Measurements from ENCODE around the gene PPP1R10. TPM values are rescaled to one million over a fixed set of nuclear protein-coding genes. Genes with fewer than 3 reads are reported as not detected.
A peak's percentile ranks its signal among the peaks of the same experiment; 100 is the strongest.

PPP1R10 gene
- polyA plus RNA-seq, 4 donors: 21.3 to 44.0 (median 32.5) TPM

- Histone ChIP-seq H3K4me3 (ENCODE audit: low read depth in 1 of 3, low read length in 3 of 3) (peak overlapping the region; percentile 60 to 92 (median 79)), H3K27me3 (ENCODE audit: control insufficient read depth in 3 of 3, insufficient read depth in 3 of 3, low read length in 3 of 3) (no peaks in the 10 kb centered on the region), H3K9me3 (ENCODE audit: control insufficient read depth in 2 of 2, insufficient read depth in 1 of 2, low read depth in 1 of 2, low read length in 1 of 2) (no peaks in the 10 kb centered on the region), H3K36me3 (ENCODE audit: control insufficient read depth in 3 of 3, insufficient read depth in 2 of 3, low read depth in 1 of 3, low read length in 3 of 3) (peaks cover 0 to 24% (median 9%) of the 10 kb centered on the region in 3 donors), H3K27ac (ENCODE audit: low read depth in 1 of 3, low read length in 2 of 3) (peak overlapping the region; percentile 96 to 99 (median 98)), H3K4me1 (ENCODE audit: control insufficient read depth in 3 of 3, insufficient read depth in 2 of 3, low read depth in 1 of 3, low read length in 2 of 3) (peaks cover 0 to 22% (median 3%) of the 10 kb centered on the region in 3 donors)
- FAIRE-seq (no peak), DNase-seq (peak; percentile 52 to 76)
- 0% methylated on average over 10 of the region's 10 CpGs for WGBS, 3 donors
Measured at GRCh38 chr6:30615958-30616810, 859 bp downstream of the PPP1R10 start.

DNA sequence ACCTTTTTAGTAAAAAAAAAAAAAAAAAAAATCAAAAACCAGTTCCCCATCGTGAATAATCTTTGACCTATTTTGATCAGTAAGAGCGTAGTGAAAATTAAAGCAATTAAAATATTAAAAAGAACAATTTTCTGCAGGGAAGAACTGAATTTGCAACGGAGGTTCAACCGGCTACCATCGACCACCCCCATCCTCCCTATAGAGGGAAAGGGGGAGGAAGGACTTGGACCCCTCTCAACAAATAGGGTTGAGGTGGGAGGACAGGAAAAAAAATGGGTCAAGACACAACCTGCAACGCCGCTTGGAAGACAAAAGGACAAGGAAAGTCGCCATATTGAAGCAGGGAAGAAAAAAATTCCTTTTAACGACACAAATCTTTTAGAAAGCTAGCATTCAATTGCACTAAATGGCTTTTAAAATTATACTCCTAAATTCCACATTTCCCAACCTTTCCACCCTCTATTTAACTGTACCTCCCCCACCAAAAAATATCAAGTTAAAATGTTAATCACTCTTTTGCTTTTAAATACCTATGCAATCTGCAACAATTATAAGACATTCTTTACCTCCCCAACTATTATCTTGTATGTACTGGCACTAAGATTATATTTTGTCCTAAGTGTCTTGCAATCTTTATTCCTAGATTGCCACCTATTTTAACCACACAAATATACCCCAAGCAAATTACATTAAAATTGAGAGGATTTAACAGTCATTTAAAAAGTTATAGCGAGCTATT lies 1.7 kb downstream of the PPP1R10 start:
- peaks cover 0 to 20% (median 9%) of the 10 kb centered on the region in 3 donors for H3K36me3 ChIP-seq (ENCODE audit: control insufficient read depth in 3 of 3, insufficient read depth in 2 of 3, low read depth in 1 of 3, low read length in 3 of 3)
- no peaks in the 10 kb centered on the region for H3K27me3 ChIP-seq (ENCODE audit: control insufficient read depth in 3 of 3, insufficient read depth in 3 of 3, low read length in 3 of 3)
- WGBS, 3 donors: 0 to 1% (median 0%) methylated on average over 10 of the region's 10 CpGs
- peak overlapping the region; percentile 96 to 99 (median 98) for H3K27ac ChIP-seq (ENCODE audit: low read depth in 1 of 3, low read length in 2 of 3)
- H3K4me1 ChIP-seq (ENCODE audit: control insufficient read depth in 3 of 3, insufficient read depth in 2 of 3, low read depth in 1 of 3, low read length in 2 of 3): peaks cover 0 to 22% (median 3%) of the 10 kb centered on the region in 3 donors
- H3K4me3 ChIP-seq (ENCODE audit: low read depth in 1 of 3, low read length in 3 of 3): peak overlapping the region; percentile 60 to 92 (median 79)
- no peaks in the 10 kb centered on the region for H3K9me3 ChIP-seq (ENCODE audit: control insufficient read depth in 2 of 2, insufficient read depth in 1 of 2, low read depth in 1 of 2, low read length in 1 of 2)
- FAIRE-seq: no peak
- DNase-seq: peak; percentile 56 to 77

DNA sequence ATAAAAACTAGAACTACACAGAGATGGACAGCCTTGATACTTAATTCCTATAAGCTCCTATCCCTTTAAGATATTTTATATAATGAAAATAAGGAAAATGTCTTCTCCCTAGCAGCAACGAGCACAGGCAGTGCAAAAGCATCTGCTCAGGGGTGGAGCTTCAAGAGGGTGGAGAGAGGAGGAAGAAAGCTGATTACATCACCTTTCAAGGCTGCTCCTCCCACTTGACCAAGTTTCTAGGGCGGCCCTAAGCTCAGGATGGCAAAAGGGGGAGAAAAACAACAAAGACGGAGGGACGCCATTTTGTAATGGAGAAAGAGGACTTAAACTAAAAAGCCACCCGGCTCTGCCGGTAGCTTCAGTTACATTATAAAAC lies 2.2 kb downstream of the PPP1R10 start:
- Histone ChIP-seq H3K9me3 (ENCODE audit: control insufficient read depth in 2 of 2, insufficient read depth in 1 of 2, low read depth in 1 of 2, low read length in 1 of 2) (no peaks in the 10 kb centered on the region), H3K4me3 (ENCODE audit: low read depth in 1 of 3, low read length in 3 of 3) (peak overlapping the region; percentile 19 to 79 (median 60)), H3K27ac (ENCODE audit: low read depth in 1 of 3, low read length in 2 of 3) (peak overlapping the region; percentile 96 to 99 (median 98)), H3K4me1 (ENCODE audit: control insufficient read depth in 3 of 3, insufficient read depth in 2 of 3, low read depth in 1 of 3, low read length in 2 of 3) (peaks cover 0 to 22% (median 3%) of the 10 kb centered on the region in 3 donors), H3K36me3 (ENCODE audit: control insufficient read depth in 3 of 3, insufficient read depth in 2 of 3, low read depth in 1 of 3, low read length in 3 of 3) (peaks cover 0 to 18% (median 9%) of the 10 kb centered on the region in 3 donors), H3K27me3 (ENCODE audit: control insufficient read depth in 3 of 3, insufficient read depth in 3 of 3, low read length in 3 of 3) (no peaks in the 10 kb centered on the region)
- 0 to 1% (median 0%) methylated on average over 6 of the region's 6 CpGs for WGBS, 3 donors
- FAIRE-seq (no peak), DNase-seq (peak; percentile 98)

GRCh38 chr6:30614044-30614842 lies 2.8 kb downstream of the PPP1R10 start:
- H3K27me3 ChIP-seq (ENCODE audit: control insufficient read depth in 3 of 3, insufficient read depth in 3 of 3, low read length in 3 of 3): no peaks in the 10 kb centered on the region
- H3K4me3 ChIP-seq (ENCODE audit: low read depth in 1 of 3, low read length in 3 of 3): peak overlapping the region in 2 of 3 donors; percentile 60 to 79
- H3K9me3 ChIP-seq (ENCODE audit: control insufficient read depth in 2 of 2, insufficient read depth in 1 of 2, low read depth in 1 of 2, low read length in 1 of 2): no peaks in the 10 kb centered on the region
- peaks cover 0 to 22% (median 3%) of the 10 kb centered on the region in 3 donors for H3K4me1 ChIP-seq (ENCODE audit: control insufficient read depth in 3 of 3, insufficient read depth in 2 of 3, low read depth in 1 of 3, low read length in 2 of 3)
- WGBS, 3 donors: 21 to 24% (median 23%) methylated on average over 8 of the region's 8 CpGs
- DNase-seq (peak in 1 of 2 donors; percentile 40), FAIRE-seq (no peak)
- H3K27ac ChIP-seq (ENCODE audit: low read depth in 1 of 3, low read length in 2 of 3): peak overlapping the region; percentile 37 to 99 (median 96)
- H3K36me3 ChIP-seq (ENCODE audit: control insufficient read depth in 3 of 3, insufficient read depth in 2 of 3, low read depth in 1 of 3, low read length in 3 of 3): peaks cover 0 to 15% (median 9%) of the 10 kb centered on the region in 3 donors

DNA sequence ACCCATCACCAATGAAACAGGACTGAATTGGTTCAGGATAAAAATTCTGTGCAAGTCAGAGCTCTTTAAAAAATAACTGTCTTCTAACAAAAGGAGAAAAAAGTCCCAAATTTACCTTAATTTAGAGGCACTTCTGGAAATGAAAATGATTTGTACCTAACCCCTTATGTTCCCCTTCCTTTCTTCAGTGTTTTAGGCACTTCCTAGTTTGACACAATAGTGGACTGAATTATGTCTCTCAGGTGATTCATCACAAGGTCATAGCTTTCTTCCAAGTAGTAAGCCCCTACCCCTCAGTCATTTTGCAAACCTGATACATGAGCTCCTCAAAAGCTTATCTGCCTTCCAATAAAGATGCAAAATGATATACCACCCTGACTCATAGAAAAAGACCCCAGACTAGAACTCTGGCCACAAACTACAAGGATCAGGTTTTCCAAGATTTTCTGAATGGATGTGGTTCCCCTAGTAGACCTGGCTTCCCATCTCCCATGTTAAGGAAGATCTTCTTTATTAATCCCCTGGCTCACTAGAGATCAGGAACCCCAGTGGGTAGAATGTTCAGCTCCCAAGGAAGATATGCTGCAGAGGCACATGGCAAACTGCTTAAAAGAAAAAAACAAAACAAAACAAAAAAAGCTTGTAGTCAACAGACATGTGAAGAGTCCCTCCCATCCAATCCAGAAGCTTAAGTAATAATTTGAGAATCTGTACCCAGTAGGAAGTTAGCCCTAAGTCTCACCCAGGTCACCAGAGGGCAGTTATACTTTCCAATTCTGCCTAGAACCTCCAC lies 3.6 kb downstream of the PPP1R10 start:
- peaks cover 0 to 15% (median 3%) of the 10 kb centered on the region in 3 donors for H3K4me1 ChIP-seq (ENCODE audit: control insufficient read depth in 3 of 3, insufficient read depth in 2 of 3, low read depth in 1 of 3, low read length in 2 of 3)
- FAIRE-seq: no peak

GRCh38 chr6:30612687-30613248 lies 4.3 kb downstream of the PPP1R10 start:
- H3K36me3 ChIP-seq (ENCODE audit: control insufficient read depth in 3 of 3, insufficient read depth in 2 of 3, low read depth in 1 of 3, low read length in 3 of 3): peaks cover 4 to 30% (median 16%) of the 10 kb centered on the region in 3 donors
- DNase-seq (no peak), FAIRE-seq (no peak)
- H3K9me3 ChIP-seq (ENCODE audit: control insufficient read depth in 2 of 2, insufficient read depth in 1 of 2, low read depth in 1 of 2, low read length in 1 of 2): no peaks in the 10 kb centered on the region
- WGBS, 3 donors: 65 to 67% (median 65%) methylated on average over 6 of the region's 6 CpGs
- H3K27me3 ChIP-seq (ENCODE audit: control insufficient read depth in 3 of 3, insufficient read depth in 3 of 3, low read length in 3 of 3): no peaks in the 10 kb centered on the region
- peaks cover 0 to 14% (median 3%) of the 10 kb centered on the region in 3 donors for H3K4me1 ChIP-seq (ENCODE audit: control insufficient read depth in 3 of 3, insufficient read depth in 2 of 3, low read depth in 1 of 3, low read length in 2 of 3)
- no peak overlapping the region for H3K4me3 ChIP-seq (ENCODE audit: low read depth in 1 of 3, low read length in 3 of 3)
- H3K27ac ChIP-seq (ENCODE audit: low read depth in 1 of 3, low read length in 2 of 3): peak overlapping the region in 2 of 3 donors; percentile 21 to 33

More for the DNA sequence above, 3.6 kb downstream of the PPP1R10 start:
- peak overlapping the region in 1 of 3 donors; percentile 96 for H3K27ac ChIP-seq (ENCODE audit: low read depth in 1 of 3, low read length in 2 of 3)
- H3K4me3 ChIP-seq (ENCODE audit: low read depth in 1 of 3, low read length in 3 of 3): no peak overlapping the region
- H3K9me3 ChIP-seq (ENCODE audit: control insufficient read depth in 2 of 2, insufficient read depth in 1 of 2, low read depth in 1 of 2, low read length in 1 of 2): no peaks in the 10 kb centered on the region
- DNase-seq: no peak
- H3K36me3 ChIP-seq (ENCODE audit: control insufficient read depth in 3 of 3, insufficient read depth in 2 of 3, low read depth in 1 of 3, low read length in 3 of 3): peaks cover 4 to 23% (median 16%) of the 10 kb centered on the region in 3 donors
- no peaks in the 10 kb centered on the region for H3K27me3 ChIP-seq (ENCODE audit: control insufficient read depth in 3 of 3, insufficient read depth in 3 of 3, low read length in 3 of 3)

DNA sequence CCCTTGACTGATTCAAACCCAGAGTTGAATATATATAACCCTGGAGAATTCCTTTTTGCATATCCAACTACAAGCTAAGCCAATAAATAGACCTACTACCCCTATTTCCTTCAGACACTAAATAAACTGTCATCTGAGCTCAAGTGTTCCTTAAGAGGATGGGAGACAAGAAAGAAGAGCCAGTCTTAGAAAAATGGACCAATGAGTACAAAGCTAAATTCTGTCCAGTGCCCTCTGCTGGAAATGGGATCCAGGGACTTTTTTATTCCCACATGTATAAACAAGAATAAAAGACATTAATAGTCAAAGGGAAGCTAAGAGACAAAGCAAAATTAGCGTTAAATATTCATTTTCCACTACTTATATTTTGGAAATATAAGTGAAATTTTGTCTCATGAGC lies 4.8 kb downstream of the PPP1R10 start:
- FAIRE-seq: no peak

More for the DNA sequence above, 4.8 kb downstream of the PPP1R10 start:
- H3K36me3 ChIP-seq (ENCODE audit: control insufficient read depth in 3 of 3, insufficient read depth in 2 of 3, low read depth in 1 of 3, low read length in 3 of 3): peaks cover 4 to 32% (median 21%) of the 10 kb centered on the region in 3 donors
- no peaks in the 10 kb centered on the region for H3K27me3 ChIP-seq (ENCODE audit: control insufficient read depth in 3 of 3, insufficient read depth in 3 of 3, low read length in 3 of 3)
- WGBS, 3 donors: 67 to 81% (median 73%) methylated on average over 1 of the region's 1 CpG
- DNase-seq: no peak
- no peak overlapping the region for H3K4me3 ChIP-seq (ENCODE audit: low read depth in 1 of 3, low read length in 3 of 3)
- no peak overlapping the region for H3K27ac ChIP-seq (ENCODE audit: low read depth in 1 of 3, low read length in 2 of 3)
- no peaks in the 10 kb centered on the region for H3K9me3 ChIP-seq (ENCODE audit: control insufficient read depth in 2 of 2, insufficient read depth in 1 of 2, low read depth in 1 of 2, low read length in 1 of 2)
- H3K4me1 ChIP-seq (ENCODE audit: control insufficient read depth in 3 of 3, insufficient read depth in 2 of 3, low read depth in 1 of 3, low read length in 2 of 3): peaks cover 0 to 14% (median 3%) of the 10 kb centered on the region in 3 donors
